ENCODE measurements around the gene SYNGAP1.

Gene SYNGAP1

GRCh38 chr6:33439956-33440648 is 20.2 kb downstream of the SYNGAP1 start:
- DNase-seq (ENCODE audit: low read depth), result no peak

DNA sequence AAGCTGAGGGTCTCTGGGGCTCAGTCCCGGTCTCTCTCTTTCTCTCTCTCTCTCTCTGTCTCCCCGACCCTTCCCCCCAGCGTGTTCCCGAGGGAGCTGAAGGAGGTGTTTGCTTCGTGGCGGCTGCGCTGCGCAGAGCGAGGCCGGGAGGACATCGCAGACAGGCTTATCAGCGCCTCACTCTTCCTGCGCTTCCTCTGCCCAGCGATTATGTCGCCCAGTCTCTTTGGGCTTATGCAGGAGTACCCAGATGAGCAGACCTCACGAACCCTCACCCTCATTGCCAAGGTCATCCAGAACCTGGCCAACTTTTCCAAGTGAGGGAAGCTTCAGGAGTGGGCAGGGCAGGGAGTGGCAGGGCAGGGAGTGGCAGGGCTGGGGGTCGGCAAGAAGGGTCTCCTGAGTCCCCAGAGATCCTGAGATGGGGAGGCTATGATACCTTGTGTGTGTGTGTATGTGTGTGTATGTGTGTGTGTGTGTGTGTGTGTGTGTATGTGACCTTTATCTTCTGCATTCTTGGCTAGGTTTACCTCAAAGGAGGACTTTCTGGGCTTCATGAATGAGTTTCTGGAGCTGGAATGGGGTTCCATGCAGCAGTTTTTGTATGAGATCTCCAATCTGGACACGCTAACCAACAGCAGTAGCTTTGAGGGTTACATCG is 20.9 kb downstream of the SYNGAP1 start:
- DNase-seq (ENCODE audit: low read depth), result no peak

- no peak for DNase-seq (ENCODE audit: low read depth)
Observed at GRCh38 chr6:33441457-33441856, 21.6 kb downstream of the SYNGAP1 start.

DNA sequence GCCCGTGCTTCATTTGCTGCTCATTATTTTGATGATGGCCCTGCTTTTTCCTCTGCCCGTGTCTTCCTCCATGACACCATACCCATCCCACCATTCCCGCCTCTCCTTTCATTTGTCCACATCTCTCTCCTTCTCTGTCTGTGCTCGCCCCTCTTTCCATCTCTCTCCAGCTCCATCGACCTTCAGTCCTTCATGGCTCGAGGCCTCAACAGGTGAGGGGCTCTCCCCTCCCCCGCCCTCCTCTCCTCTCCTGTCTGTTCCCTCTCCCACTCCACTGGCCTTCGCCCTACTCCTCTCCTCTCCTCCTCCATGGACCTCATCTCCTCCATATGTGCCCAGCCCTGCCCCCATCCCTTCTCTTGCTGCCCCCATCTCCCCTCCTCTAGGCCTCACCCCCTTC is 22.4 kb downstream of the SYNGAP1 start:
- DNase-seq (ENCODE audit: low read depth), result no peak

GRCh38 chr6:33443025-33443424 is 23.2 kb downstream of the SYNGAP1 start:
- DNase-seq (ENCODE audit: low read depth), result no peak

- DNase-seq (ENCODE audit: low read depth), result no peak
Observed at GRCh38 chr6:33443619-33444504, 24.0 kb downstream of the SYNGAP1 start.

GRCh38 chr6:33445119-33445603 is 25.3 kb downstream of the SYNGAP1 start:
- DNase-seq (ENCODE audit: low read depth), result no peak

DNA sequence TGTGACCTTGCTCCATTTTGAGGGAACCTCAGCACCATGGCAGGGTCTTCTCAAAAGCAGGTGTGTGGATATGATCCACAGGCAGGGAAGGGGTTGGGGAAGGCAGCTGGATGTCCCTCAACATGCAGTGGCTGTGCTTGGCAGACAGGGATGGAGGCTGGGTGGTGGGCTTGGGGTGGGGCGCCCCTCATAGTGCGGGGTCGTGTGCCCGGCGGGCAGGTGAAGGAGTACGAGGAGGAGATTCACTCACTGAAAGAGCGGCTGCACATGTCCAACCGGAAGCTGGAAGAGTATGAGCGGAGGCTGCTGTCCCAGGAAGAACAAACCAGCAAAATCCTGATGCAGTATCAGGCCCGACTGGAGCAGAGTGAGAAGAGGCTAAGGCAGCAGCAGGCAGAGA is 26.5 kb downstream of the SYNGAP1 start:
- DNase-seq (ENCODE audit: low read depth), result no peak

GRCh38 chr6:33450434-33450833 is 30.6 kb downstream of the SYNGAP1 start:
- no peak for DNase-seq (ENCODE audit: low read depth)

GRCh38 chr6:33451606-33452005 is 31.7 kb downstream of the SYNGAP1 start:
- no peak for DNase-seq (ENCODE audit: low read depth)

DNA sequence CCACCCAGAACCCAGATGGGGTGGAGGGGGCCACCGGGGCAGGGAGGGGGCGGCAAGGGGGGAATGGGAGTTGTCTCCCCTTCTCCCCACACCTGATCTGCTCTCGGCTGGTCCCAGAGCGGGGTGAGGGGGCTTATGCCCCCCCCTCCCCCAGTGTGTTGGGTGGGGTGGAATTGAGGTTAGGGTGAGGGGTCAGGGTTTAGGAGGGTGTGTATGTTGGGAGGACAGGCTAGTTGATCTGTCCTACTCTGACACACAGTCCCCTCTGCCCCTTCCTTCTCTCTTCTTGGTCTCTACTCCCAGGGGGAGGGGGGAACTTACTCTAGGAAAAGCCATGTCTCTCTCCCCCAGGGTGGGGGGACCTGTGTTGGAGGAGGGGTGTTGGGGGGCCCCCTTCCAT is 32.6 kb downstream of the SYNGAP1 start:
- DNase-seq (ENCODE audit: low read depth), result no peak

DNA sequence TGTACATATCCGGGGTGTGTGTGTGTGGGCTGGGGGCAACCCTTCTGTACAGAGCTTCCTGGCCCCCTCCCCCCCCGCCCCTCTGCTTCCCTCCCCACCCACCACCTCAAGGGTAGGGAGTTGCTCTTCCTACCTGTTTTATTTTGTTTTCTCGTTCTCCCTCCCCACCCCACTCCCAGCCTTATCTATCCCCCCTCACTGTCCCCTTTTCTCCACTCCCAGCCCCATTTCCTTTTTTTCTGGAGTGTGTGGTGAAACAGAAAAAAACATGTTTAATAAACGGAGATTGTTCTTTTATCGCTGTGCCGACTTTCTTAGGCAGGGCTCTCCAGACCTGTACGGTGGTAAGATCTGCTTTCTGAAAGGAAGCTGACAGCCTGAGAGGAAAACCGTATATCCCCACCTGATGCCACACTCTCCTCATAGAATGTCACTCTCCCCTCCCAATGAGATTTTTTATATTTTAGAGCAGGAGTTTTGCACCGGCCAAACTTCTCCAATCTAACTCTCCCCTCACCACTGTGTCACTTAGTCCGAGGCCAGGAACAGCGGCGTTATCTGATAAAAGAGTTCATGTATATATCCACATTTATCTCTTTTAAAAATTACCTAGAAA is 33.6 kb downstream of the SYNGAP1 start:
- no peak for DNase-seq (ENCODE audit: low read depth)

GRCh38 chr6:33454009-33454946 is 34.4 kb downstream of the SYNGAP1 start, which contains the start of gene ZBTB9:
Gene ZBTB9, plus strand, starts transcription at chr6:33454576. Its CDS starts 525 bp downstream, at chr6:33455101.
- peak; percentile 89 for DNase-seq (ENCODE audit: low read depth)

DNA sequence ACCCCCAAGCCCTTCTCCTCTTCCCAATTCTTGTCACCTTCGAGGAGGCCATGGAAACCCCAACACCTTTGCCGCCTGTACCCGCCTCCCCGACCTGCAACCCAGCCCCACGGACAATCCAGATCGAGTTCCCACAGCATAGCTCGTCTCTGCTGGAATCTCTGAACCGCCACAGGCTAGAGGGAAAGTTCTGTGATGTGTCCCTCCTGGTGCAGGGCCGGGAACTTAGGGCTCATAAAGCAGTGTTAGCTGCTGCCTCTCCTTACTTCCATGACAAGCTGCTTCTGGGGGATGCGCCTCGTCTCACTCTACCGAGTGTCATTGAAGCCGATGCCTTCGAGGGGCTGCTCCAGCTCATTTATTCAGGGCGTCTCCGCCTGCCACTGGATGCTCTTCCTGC is 35.2 kb downstream of the SYNGAP1 start:
- DNase-seq (ENCODE audit: low read depth), result no peak

GRCh38 chr6:33456156-33456555 is 36.3 kb downstream of the SYNGAP1 start:
- DNase-seq (ENCODE audit: low read depth), result no peak

DNA sequence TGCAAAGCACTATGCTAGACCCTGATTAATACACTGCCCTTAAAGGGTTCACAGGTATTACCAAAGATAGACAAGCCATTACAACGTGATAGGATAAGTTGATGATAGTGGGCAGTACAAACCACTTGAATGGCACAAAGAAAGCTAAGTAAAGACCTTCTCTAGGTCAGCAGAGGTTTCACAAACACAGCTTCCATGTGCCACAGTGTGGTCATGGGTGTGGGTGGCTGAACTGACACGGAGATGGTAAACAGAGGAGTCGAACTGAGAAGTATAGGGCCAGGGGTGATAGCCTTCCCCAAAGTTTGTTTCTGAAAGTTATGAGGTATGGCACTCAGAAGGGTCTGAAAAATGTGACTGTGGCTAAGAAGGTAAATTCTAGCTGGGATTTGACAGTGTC is 38.8 kb downstream of the SYNGAP1 start:
- no peak for DNase-seq (ENCODE audit: low read depth)

GRCh38 chr6:33459226-33459625 is 39.4 kb downstream of the SYNGAP1 start:
- no peak for DNase-seq (ENCODE audit: low read depth)

DNA sequence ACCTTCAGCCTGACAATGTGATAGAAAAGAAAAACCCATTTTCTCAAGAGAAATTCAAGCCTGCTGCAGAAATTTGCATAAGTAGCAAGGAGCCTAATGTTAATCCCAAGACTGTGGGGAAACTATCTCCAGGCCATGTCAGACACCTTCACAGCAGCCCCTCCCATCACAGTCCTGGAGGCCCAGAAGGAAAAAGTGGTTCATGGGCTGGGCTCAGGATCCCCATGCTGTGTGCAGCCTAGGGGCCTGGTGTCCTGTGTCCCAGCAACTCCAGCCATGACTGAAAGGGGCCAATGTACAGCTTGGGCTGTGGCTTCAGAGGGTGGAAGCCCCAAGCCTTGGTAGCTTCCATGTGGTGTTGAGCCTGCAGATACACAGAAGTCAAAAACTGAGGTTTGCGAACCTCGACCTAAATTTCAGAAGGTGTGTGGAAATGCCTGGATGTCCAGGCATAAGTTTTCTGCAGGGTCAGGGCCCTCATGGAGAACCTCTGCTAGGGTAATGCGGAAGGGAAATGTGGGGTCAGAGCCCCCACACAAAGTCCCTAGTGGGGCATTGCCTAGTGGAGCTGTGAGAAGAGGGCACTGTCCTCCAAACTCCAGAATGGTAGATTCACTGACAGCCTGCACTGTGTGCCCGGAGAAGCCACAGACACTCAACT is 46.3 kb downstream of the SYNGAP1 start:
- DNase-seq (ENCODE audit: low read depth), result no peak

DNA sequence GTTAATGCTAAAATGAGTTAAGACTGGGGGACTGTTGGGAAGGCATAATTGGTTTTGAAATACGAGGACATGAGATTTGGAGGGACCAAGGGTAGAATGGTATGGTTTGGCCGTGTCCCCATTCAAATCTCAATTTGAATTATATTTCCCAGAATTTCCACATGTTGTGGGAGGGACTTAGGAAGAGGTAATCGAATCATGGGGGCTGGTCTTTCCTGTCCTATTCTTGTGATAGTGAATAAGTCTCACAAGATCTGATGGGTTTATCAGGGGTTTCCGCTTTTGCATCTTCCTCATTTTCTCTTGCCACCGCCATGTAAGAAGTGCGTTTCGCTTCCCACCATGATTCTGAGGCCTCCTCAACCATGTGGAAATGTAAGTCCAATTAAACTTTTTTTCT is 47.2 kb downstream of the SYNGAP1 start:
- no peak for DNase-seq (ENCODE audit: low read depth)

DNA sequence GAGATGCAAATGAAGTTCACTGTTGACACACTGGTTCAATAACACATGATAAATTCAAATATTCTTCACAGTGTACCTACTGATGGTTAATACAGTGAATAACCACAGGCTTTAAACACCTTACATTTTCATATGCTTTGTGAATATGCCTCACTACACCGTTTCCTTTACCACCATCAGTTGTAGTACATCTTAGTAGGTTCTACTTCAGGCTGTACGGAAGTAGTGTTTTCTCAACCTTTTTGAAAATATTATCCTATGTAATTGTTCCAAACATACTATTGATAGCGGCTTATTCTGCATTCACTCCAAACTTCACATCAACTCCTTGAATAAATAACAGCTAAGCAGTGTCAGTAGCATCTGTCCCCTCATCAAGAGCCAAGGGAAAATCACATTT is 49.8 kb downstream of the SYNGAP1 start:
- DNase-seq (ENCODE audit: low read depth), result no peak

GRCh38 chr6:33477864-33478263 is 58.0 kb downstream of the SYNGAP1 start:
- no peak for DNase-seq (ENCODE audit: low read depth)

Measured in stimulated activated CD4-positive, alpha-beta T cell treated with anti-CD3 and anti-CD28 coated beads, Interleukin-2, amount 100 ng/mL, for 4 hours (primary cell).